GM12891 (cell line): Measurements from ENCODE around the gene MBD6.

ENCODE experiments used
- POLR2A ChIP-seq: IDR thresholded peaks from 2 replicates; pipeline ENCODE4 v1.6.1; 2011; ENCODE audit warnings: low read depth, low read length, control low read depth
- POLR2AphosphoS5 ChIP-seq: IDR thresholded peaks from 2 replicates; pipeline ENCODE4 v1.6.1; 2011; ENCODE audit warnings: low read depth, low read length, control low read depth
- TAF1 ChIP-seq: IDR thresholded peaks from 2 replicates; pipeline ENCODE4 v1.6.1; 2011; ENCODE audit warnings: low read depth, low read length, control low read depth

- TF ChIP-seq TAF1, result no peak
- no peak for TF ChIP-seq POLR2A
- no peak for TF ChIP-seq POLR2AphosphoS5
Measured at GRCh38 chr12:57535764-57536596, 13.4 kb downstream of the MBD6 start.
